ENCODE data around the gene TDG.

Gene TDG

DNA sequence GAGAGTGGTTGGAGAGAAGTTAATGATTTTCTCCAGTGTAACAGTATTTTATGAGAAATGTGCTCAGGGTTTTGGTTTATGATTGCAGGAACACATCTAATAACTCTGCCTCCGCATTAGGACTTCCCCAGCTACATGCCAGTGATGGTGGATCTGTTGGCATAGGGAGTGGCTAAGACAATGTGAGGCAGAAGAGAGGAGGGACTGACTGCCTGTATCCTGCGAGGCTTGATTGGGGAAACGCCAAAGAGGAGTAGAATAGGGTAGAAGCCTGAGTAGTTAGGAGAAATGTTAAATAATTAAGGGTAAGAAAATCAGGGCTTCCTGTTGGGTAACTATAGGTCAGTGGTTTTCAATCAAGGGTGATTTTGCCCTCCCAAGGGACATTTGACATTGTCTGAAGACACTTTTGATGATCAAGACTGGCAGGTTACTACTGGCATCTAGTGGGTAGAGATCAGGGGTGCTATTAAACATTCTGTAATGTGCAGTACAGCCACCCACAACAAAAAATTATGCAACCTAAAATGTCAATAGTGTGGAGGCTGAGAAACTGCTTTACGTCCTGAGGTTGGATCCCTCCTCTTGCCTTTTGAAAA lies 12.8 kb downstream of the TDG start:
- Histone ChIP-seq H3K27me3 (no peaks in the 10 kb centered on the region), H3K9me3 (no peaks in the 10 kb centered on the region), H3K4me3 (ENCODE audit: low read depth in 1 of 2, low read length in 1 of 2) (no peak overlapping the region), H3K4me1 (ENCODE audit: control insufficient read depth in 1 of 2, insufficient read depth in 1 of 2, low read depth in 1 of 2, low read length in 1 of 2) (peaks cover 7 to 15% of the 10 kb centered on the region in 2 experiments), H3K36me3 (peaks cover 53% of the 10 kb centered on the region), H3K27ac (no peak overlapping the region)
- no peak for TF ChIP-seq CTCF (IDR thresholded peaks at IDR 0.05)

DNA sequence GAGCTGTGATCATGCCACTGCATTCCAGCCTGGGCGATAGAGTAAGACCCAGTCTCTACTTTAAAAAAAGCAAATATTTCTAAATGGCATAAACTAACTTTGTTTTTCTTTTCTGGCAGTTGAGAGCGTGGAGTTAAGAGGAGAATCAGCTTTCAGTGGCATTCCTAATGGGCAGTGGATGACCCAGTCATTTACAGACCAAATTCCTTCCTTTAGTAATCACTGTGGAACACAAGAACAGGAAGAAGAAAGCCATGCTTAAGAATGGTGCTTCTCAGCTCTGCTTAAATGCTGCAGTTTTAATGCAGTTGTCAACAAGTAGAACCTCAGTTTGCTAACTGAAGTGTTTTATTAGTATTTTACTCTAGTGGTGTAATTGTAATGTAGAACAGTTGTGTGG lies 21.2 kb downstream of the TDG start:
- Histone ChIP-seq H3K27ac (no peak overlapping the region), H3K4me1 (ENCODE audit: control insufficient read depth in 1 of 2, insufficient read depth in 1 of 2, low read depth in 1 of 2, low read length in 1 of 2) (no peaks in the 10 kb centered on the region), H3K4me3 (ENCODE audit: low read depth in 1 of 2, low read length in 1 of 2) (no peak overlapping the region), H3K36me3 (peaks cover 84% of the 10 kb centered on the region), H3K27me3 (no peaks in the 10 kb centered on the region), H3K9me3 (no peaks in the 10 kb centered on the region)
- no peak for TF ChIP-seq CTCF (IDR thresholded peaks at IDR 0.05)

DNA sequence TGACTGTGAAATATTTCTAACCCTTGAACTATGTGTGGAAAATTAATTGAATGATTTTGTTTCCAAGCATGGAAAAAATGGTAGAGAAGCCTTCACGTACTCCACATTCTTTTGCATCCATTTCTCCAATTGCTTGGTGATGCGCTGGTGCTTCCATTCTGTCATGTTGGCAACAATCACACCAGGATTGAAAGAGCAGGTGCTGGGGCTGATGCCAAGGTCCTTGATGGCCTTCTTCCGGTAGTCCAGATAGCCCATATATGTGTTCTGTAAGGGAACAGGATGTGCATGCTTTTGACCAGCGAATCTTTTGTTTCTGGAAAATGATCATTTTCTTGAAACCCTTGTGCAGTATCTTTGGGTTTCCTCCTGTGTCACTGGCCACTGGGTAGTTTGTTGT lies 28.6 kb downstream of the TDG start:
- H3K9me3 ChIP-seq: no peaks in the 10 kb centered on the region
- H3K36me3 ChIP-seq: peaks cover 19% of the 10 kb centered on the region
- TF ChIP-seq CTCF (IDR thresholded peaks at IDR 0.05): no peak
- H3K27ac ChIP-seq: no peak overlapping the region
- no peak overlapping the region for H3K4me3 ChIP-seq (ENCODE audit: low read depth in 1 of 2, low read length in 1 of 2)
- peaks cover 14% of the 10 kb centered on the region for H3K27me3 ChIP-seq
- no peaks in the 10 kb centered on the region for H3K4me1 ChIP-seq (ENCODE audit: control insufficient read depth in 1 of 2, insufficient read depth in 1 of 2, low read depth in 1 of 2, low read length in 1 of 2)

GRCh38 chr12:103996595-103996994 lies 30.9 kb downstream of the TDG start:
- no peaks in the 10 kb centered on the region for H3K36me3 ChIP-seq
- H3K27ac ChIP-seq: no peak overlapping the region
- no peak for TF ChIP-seq CTCF (IDR thresholded peaks at IDR 0.05)
- H3K4me3 ChIP-seq (ENCODE audit: low read depth in 1 of 2, low read length in 1 of 2): no peak overlapping the region
- H3K4me1 ChIP-seq (ENCODE audit: control insufficient read depth in 1 of 2, insufficient read depth in 1 of 2, low read depth in 1 of 2, low read length in 1 of 2): no peaks in the 10 kb centered on the region
- peaks cover 34% of the 10 kb centered on the region for H3K27me3 ChIP-seq
- no peaks in the 10 kb centered on the region for H3K9me3 ChIP-seq

- no peak overlapping the region for H3K4me3 ChIP-seq (ENCODE audit: low read depth in 1 of 2, low read length in 1 of 2)
- no peak for TF ChIP-seq CTCF (IDR thresholded peaks at IDR 0.05)
- H3K9me3 ChIP-seq: no peaks in the 10 kb centered on the region
- H3K27ac ChIP-seq: no peak overlapping the region
- peaks cover 39% of the 10 kb centered on the region for H3K27me3 ChIP-seq
- H3K4me1 ChIP-seq (ENCODE audit: control insufficient read depth in 1 of 2, insufficient read depth in 1 of 2, low read depth in 1 of 2, low read length in 1 of 2): no peaks in the 10 kb centered on the region
- no peaks in the 10 kb centered on the region for H3K36me3 ChIP-seq
Observed at GRCh38 chr12:103997286-103997900, 31.7 kb downstream of the TDG start.

Measured in neutrophil (primary cell).